Activated T-cell treated with anti-CD3 and anti-CD28 coated beads, Interleukin-2, amount 50 U/mL, for 1 hour (primary cell): Measurements from ENCODE around the gene COL10A1.

ENCODE experiments used
- DNase-seq: peaks from one replicate; pipeline ENCODE4 v3.0.0-alpha.2; 2020

Gene COL10A1

GRCh38 chr6:116126032-116126431 lies at the start of gene COL10A1:
Gene COL10A1, minus strand, starts transcription at chr6:116126132. Its CDS starts 640 bp downstream, at chr6:116125492.
- no peak for DNase-seq

GRCh38 chr6:116175344-116175743 lies 49.4 kb upstream of the COL10A1 start:
- no peak for DNase-seq

GRCh38 chr6:116173928-116174327 lies 48.0 kb upstream of the COL10A1 start:
- DNase-seq = no peak

GRCh38 chr6:116170358-116171057 lies 44.6 kb upstream of the COL10A1 start:
- no peak for DNase-seq

- DNase-seq = no peak
Measured at GRCh38 chr6:116169880-116170279, 43.9 kb upstream of the COL10A1 start.

GRCh38 chr6:116168148-116168547 lies 42.2 kb upstream of the COL10A1 start:
- DNase-seq = no peak

- DNase-seq = no peak
Measured at GRCh38 chr6:116166369-116166768, 40.4 kb upstream of the COL10A1 start.

- DNase-seq = no peak
Measured at GRCh38 chr6:116165596-116165995, 39.7 kb upstream of the COL10A1 start.

- no peak for DNase-seq
Measured at GRCh38 chr6:116159782-116160524, 34.0 kb upstream of the COL10A1 start.

- no peak for DNase-seq
Measured at GRCh38 chr6:116158641-116159040, 32.7 kb upstream of the COL10A1 start.

- no peak for DNase-seq
Measured at GRCh38 chr6:116157391-116157790, 31.5 kb upstream of the COL10A1 start.

GRCh38 chr6:116156405-116157326 lies 30.7 kb upstream of the COL10A1 start:
- no peak for DNase-seq

- no peak for DNase-seq
Measured at GRCh38 chr6:116154887-116155286, 29.0 kb upstream of the COL10A1 start.

GRCh38 chr6:116152620-116153019 lies 26.7 kb upstream of the COL10A1 start:
- DNase-seq = no peak

GRCh38 chr6:116145803-116146675 lies 20.1 kb upstream of the COL10A1 start:
- DNase-seq = no peak

- no peak for DNase-seq
Measured at GRCh38 chr6:116144605-116145004, 18.7 kb upstream of the COL10A1 start.

GRCh38 chr6:116139917-116140316 lies 14.0 kb upstream of the COL10A1 start:
- DNase-seq = no peak

GRCh38 chr6:116136933-116137340 lies 11.0 kb upstream of the COL10A1 start:
- DNase-seq = no peak

GRCh38 chr6:116136373-116136772 lies 10.4 kb upstream of the COL10A1 start:
- no peak for DNase-seq

- no peak for DNase-seq
Measured at GRCh38 chr6:116133453-116133852, 7.5 kb upstream of the COL10A1 start.

GRCh38 chr6:116127771-116128493 lies 2.0 kb upstream of the COL10A1 start:
- no peak for DNase-seq

- DNase-seq = no peak
Measured at GRCh38 chr6:116120430-116120829, 5.5 kb downstream of the COL10A1 start.
